CD4-positive, alpha-beta T cell treated with Interleukin-12 subunit alpha and Interleukin-12 subunit beta, for 1 hour (primary cell): ENCODE measurements around the gene PPP2R5A.
"Not testable (repeated sequence)": the region's sequence is repeated elsewhere in the genome, so short reads cannot be mapped to it uniquely, and the experiment has no call there.

Experiments used
- DNase-seq: peaks from one replicate; pipeline ENCODE4 v3.0.0-alpha.2; 2020

PPP2R5A gene

GRCh38 chr1:212302745-212303383 is 17.7 kb downstream of the PPP2R5A start:
- DNase-seq, result no peak

GRCh38 chr1:212305342-212305741 is 20.1 kb downstream of the PPP2R5A start:
- no peak for DNase-seq

- not testable (repeated sequence) for DNase-seq
Measured at GRCh38 chr1:212305984-212306452, 20.8 kb downstream of the PPP2R5A start.

- no peak for DNase-seq
Measured at GRCh38 chr1:212309967-212310366, 24.8 kb downstream of the PPP2R5A start.

- no peak for DNase-seq
Measured at GRCh38 chr1:212310383-212310782, 25.2 kb downstream of the PPP2R5A start.

GRCh38 chr1:212311836-212312497 is 26.8 kb downstream of the PPP2R5A start:
- no peak for DNase-seq

GRCh38 chr1:212313616-212314015 is 28.4 kb downstream of the PPP2R5A start:
- no peak for DNase-seq

- no peak for DNase-seq
Measured at GRCh38 chr1:212315184-212315583, 30.0 kb downstream of the PPP2R5A start.

- DNase-seq, result peak; percentile 28
Measured at GRCh38 chr1:212315907-212316306, 30.7 kb downstream of the PPP2R5A start.

GRCh38 chr1:212317916-212318315 is 32.7 kb downstream of the PPP2R5A start:
- no peak for DNase-seq

- DNase-seq, result not testable (repeated sequence)
Measured at GRCh38 chr1:212321031-212321430, 35.8 kb downstream of the PPP2R5A start.

GRCh38 chr1:212323066-212323465 is 37.9 kb downstream of the PPP2R5A start:
- DNase-seq, result no peak

GRCh38 chr1:212326541-212326940 is 41.3 kb downstream of the PPP2R5A start:
- no peak for DNase-seq

GRCh38 chr1:212328248-212328647 is 43.0 kb downstream of the PPP2R5A start:
- no peak for DNase-seq

GRCh38 chr1:212329105-212329504 is 43.9 kb downstream of the PPP2R5A start:
- DNase-seq, result no peak

GRCh38 chr1:212341090-212341489 is 55.9 kb downstream of the PPP2R5A start:
- DNase-seq, result no peak

GRCh38 chr1:212344905-212345304 is 59.7 kb downstream of the PPP2R5A start:
- no peak for DNase-seq

GRCh38 chr1:212346601-212347000 is 61.4 kb downstream of the PPP2R5A start:
- DNase-seq, result no peak

GRCh38 chr1:212351588-212352362 is 66.6 kb downstream of the PPP2R5A start:
- no peak for DNase-seq

- no peak for DNase-seq
Measured at GRCh38 chr1:212353181-212353580, 68.0 kb downstream of the PPP2R5A start.

- no peak for DNase-seq
Measured at GRCh38 chr1:212354464-212354863, 69.3 kb downstream of the PPP2R5A start.

- no peak for DNase-seq
Measured at GRCh38 chr1:212355230-212355969, 70.2 kb downstream of the PPP2R5A start.
